ENCODE results near the gene SH3BP5L.

SH3BP5L gene

DNA sequence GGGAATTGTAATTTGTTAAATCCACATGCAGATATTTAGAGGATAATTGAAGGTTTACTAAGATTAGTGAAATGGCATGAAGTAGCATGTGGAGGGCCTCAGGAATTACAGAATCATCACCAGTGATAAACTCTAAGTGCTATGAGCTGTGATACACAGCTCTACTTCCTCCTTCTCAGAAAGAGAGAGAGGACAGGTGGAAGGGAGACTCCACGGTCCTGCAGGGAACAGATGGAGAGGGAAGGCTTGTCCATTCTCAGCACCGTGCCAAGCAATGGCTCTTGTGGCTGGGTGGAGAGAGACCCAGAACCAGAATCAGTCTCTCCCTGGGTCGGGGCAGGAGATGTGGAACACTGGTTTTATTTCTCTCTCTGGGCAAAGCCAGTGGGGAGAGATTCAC is 42.3 kb downstream of the SH3BP5L start:
- no peak overlapping the region for H3K4me3 ChIP-seq (ENCODE audit: low read depth, low read length)
- TF ChIP-seq, protein P1, sequence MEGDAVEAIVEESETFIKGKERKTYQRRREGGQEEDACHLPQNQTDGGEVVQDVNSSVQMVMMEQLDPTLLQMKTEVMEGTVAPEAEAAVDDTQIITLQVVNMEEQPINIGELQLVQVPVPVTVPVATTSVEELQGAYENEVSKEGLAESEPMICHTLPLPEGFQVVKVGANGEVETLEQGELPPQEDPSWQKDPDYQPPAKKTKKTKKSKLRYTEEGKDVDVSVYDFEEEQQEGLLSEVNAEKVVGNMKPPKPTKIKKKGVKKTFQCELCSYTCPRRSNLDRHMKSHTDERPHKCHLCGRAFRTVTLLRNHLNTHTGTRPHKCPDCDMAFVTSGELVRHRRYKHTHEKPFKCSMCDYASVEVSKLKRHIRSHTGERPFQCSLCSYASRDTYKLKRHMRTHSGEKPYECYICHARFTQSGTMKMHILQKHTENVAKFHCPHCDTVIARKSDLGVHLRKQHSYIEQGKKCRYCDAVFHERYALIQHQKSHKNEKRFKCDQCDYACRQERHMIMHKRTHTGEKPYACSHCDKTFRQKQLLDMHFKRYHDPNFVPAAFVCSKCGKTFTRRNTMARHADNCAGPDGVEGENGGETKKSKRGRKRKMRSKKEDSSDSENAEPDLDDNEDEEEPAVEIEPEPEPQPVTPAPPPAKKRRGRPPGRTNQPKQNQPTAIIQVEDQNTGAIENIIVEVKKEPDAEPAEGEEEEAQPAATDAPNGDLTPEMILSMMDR (IDR thresholded peaks at IDR 0.05; ENCODE audit: low read depth, low read length), result no peak

DNA sequence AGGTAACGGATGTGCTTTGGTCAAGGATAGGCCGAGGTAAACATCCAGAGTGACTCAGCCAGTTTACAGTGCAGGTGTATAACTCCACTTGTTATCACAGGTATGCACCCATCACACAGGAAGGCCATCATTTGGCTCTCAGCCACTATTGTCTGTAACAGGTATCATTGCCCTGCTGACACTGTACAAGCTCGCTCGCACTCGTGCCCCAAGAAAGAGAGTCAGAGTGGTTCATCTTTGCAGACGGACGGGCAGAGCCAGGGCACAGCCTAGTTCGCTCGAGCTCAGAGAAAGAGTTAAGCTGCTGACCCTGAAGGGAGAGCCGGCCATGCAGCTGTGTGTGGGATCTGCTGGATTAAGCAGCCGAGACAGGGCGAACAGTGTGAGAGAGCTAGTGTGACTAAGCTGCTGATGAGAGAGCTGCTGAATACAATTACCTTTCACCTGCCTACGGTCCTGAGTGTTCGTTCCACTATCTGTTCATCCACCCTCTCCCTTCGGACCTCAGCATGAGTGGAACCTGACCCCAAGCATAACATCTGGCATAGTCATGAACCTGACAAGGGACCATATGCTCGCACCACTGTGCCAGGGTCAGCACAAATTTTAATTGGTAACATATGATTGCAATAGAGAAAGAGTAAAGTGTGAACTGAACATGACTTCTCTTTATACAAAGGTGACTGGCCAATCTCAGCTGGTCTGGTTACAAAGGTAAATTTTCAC is 43.1 kb downstream of the SH3BP5L start:
- TF ChIP-seq, protein P1 (IDR thresholded peaks at IDR 0.05; ENCODE audit: low read depth, low read length), result no peak

DNA sequence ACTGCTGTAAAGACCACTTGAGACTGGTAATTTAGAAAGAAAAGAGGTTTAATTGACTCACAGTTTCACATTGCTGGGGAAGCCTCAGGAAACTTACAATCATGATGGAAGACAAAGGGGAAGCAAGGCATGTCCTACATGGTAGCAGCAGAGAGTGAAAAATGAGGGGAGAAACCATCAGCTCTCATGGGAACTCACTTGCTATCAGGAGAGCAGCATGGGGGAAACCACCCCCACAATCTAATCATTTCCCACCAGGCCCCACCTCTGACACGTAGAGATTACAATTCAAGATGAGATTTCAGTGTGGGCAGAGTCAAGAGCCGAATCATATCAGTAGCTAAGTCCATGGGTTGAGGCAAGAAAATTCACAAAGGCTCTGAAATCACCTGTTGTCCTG is 46.4 kb downstream of the SH3BP5L start:
- TF ChIP-seq, protein P1 (IDR thresholded peaks at IDR 0.05; ENCODE audit: low read depth, low read length), result no peak
- no peak overlapping the region for H3K4me3 ChIP-seq (ENCODE audit: low read depth, low read length)

More for the DNA sequence above, 43.1 kb downstream of the SH3BP5L start:
- H3K4me3 ChIP-seq (ENCODE audit: low read depth, low read length), result no peak overlapping the region

DNA sequence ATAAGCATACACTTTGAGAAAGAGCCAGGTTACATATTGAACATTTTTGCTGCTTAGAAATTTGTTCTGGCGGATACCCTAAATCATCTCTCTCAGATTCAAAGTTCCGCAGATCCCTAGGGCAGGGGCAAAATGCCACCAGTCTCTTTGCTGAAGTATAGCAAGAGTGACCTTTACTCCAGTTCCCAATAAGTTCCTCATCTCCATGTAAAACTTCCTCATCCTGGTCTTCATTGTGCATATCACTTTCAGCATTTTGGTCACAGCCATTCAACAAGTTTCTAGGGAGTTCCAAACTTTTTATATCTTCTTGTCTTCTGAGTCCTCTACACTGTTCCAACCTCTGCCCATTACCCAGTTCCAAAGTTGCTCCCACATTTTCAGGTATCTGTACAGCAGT is 46.8 kb downstream of the SH3BP5L start:
- TF ChIP-seq, protein P1 (IDR thresholded peaks at IDR 0.05; ENCODE audit: low read depth, low read length), result no peak
- H3K4me3 ChIP-seq (ENCODE audit: low read depth, low read length), result no peak overlapping the region

DNA sequence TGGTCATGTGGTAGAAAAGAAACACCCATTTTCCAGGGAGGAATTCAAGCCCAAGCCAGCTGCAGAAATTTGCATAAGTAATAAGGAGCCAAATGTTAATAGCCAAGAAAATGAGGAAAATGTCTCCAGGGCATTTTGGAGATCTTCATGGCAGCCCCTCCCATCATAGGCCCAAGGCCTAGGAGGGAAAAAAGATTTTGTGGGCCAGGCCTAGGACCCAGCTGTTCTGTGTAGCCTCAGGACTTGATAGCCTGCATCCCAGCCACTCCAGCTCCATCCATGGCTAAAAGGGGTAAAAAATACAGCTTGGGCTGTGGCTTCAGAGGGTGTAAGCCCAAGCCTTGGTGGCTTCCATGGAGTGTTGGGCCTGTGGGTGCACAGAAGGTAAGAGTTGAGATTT is 48.7 kb downstream of the SH3BP5L start:
- TF ChIP-seq, protein P1 (IDR thresholded peaks at IDR 0.05; ENCODE audit: low read depth, low read length), result no peak

DNA sequence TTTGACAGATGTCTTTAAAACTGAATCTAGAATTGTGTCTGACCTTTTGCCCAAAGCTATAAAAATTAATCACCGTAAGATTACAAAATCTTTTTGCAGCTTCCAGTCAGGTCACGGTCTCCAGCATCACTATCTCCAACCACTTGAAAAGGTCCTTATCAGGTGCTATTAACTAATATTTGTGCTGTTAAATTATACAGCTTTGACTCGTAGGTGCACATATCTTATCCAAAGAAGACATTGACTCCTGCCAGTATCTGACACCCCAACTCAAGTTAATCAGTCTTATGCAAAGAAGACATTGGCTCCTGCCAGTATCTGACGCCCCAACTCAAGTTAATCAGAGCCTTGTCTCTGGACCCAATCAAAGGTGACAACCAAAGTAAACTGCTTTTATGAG is 50.3 kb downstream of the SH3BP5L start:
- TF ChIP-seq, protein P1 (IDR thresholded peaks at IDR 0.05; ENCODE audit: low read depth, low read length), result no peak
- H3K4me3 ChIP-seq (ENCODE audit: low read depth, low read length), result no peak overlapping the region

More for the DNA sequence above, 48.7 kb downstream of the SH3BP5L start:
- no peak overlapping the region for H3K4me3 ChIP-seq (ENCODE audit: low read depth, low read length)
